ENCODE results near the gene TMEM18. TPM values are rescaled to one million over a fixed set of nuclear protein-coding genes. Genes with fewer than 3 reads are reported as not detected.

The TMEM18 gene
- total RNA-seq, 4 donors from 2014 or later, result 15.1 to 20.5 (median 17.1) TPM

DNA sequence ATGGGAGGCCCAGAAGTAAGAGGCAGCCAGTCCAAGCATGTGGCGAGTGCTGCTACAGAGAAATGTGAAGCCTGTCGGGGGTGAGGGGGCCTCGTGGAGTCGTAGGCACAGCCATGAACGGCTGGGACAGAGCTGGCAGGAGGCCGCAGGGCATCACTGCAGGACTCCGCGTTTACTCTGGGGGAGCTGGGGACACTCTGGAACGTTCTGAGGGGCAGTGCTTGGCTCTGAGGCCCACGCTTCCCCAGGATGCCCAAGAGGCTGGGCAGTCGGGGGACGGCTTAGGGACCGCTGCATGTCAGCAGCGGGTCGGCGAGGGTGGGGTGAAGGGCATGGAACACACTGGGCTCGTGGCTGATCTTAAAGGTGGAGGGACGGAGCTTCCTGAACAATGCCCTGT is 6.6 kb downstream of the TMEM18 start:
- no peak overlapping the region for H3K4me3 ChIP-seq (ENCODE audit: low read depth, poor library complexity, severe bottlenecking)
- no peak for TF ChIP-seq CTCF (IDR thresholded peaks at IDR 0.05)
- 92 to 97% methylated on average over 18 of the region's 18 CpGs for WGBS, 2 donors
- DNase-seq (ENCODE audit: low spot score in 2 of 2), result no peak
- intact Hi-C loops (cut with DNase I; ENCODE audit: low total_unique reads), result no loop called here

DNA sequence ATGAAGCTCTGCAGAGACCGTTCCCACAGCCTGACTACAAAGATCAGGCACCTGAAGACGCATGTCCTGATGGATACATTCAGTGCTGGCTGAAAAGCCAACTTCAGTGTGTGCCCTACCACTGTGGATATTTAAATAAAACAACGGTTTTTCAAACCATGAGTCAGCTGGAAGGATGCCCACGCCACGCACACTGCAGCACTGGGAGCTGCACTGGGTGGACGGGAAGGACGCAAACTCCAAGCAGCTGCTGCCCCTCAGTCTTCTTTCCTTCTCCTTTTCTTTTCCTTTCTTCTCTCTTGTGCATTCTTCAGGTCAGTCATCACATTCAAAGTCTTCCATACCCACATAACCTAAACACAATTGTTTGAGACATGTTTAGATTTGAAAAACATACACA is 7.9 kb downstream of the TMEM18 start:
- TF ChIP-seq CTCF (IDR thresholded peaks at IDR 0.05) (no peak), POLR2A (IDR thresholded peaks at IDR 0.05) (no peak)
- DNase-seq (ENCODE audit: low spot score in 2 of 2), result peak in 1 of 2 donors; percentile 42
- WGBS, 2 donors, result 73% methylated on average over 7 of the region's 7 CpGs
- intact Hi-C loops (cut with DNase I; ENCODE audit: low total_unique reads), result no loop called here
- no peak overlapping the region for H3K4me3 ChIP-seq (ENCODE audit: low read depth, poor library complexity, severe bottlenecking)

DNA sequence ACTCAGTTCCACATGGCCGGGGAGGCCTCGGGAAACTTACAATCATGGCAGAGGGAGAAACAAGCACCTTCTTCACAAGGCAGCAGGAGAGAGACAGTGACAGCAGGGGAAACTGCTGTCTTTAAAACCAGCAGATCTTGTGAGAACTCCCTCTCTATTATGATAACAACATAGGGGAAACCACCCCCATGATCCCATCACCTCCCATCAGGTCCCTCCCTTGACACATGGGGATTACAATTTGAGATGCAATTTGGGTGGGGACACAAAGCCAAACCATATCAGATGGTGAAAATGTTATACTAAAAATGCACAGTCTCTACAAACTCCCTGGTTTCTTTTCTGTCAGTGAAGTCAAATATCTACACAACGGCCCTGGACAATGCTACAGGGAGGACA is 9.2 kb downstream of the TMEM18 start:
- H3K4me3 ChIP-seq (ENCODE audit: low read depth, poor library complexity, severe bottlenecking), result no peak overlapping the region
- 87 to 92% methylated on average over 3 of the region's 3 CpGs for WGBS, 2 donors
- intact Hi-C loops (cut with DNase I; ENCODE audit: low total_unique reads), result no loop called here
- DNase-seq (ENCODE audit: low spot score in 2 of 2), result peak in 1 of 2 donors; percentile 23
- TF ChIP-seq POLR2A (IDR thresholded peaks at IDR 0.05) (no peak), CTCF (IDR thresholded peaks at IDR 0.05) (no peak)

GRCh38 chr2:667332-667999 is 9.7 kb downstream of the TMEM18 start:
- intact Hi-C loops (cut with DNase I; ENCODE audit: low total_unique reads), result no loop called here
- peak in 1 of 2 donors; percentile 23 for DNase-seq (ENCODE audit: low spot score in 2 of 2)
- H3K4me3 ChIP-seq (ENCODE audit: low read depth, poor library complexity, severe bottlenecking), result no peak overlapping the region
- 78 to 82% methylated on average over 5 of the region's 5 CpGs for WGBS, 2 donors
- TF ChIP-seq CTCF (IDR thresholded peaks at IDR 0.05) (no peak), POLR2A (IDR thresholded peaks at IDR 0.05) (no peak)

- H3K4me3 ChIP-seq (ENCODE audit: low read depth, poor library complexity, severe bottlenecking), result no peak overlapping the region
- WGBS, 2 donors, result 96% methylated on average over 14 to 15 of the region's 15 CpGs
- TF ChIP-seq POLR2A (IDR thresholded peaks at IDR 0.05), result no peak
- TF ChIP-seq CTCF (IDR thresholded peaks at IDR 0.05), result no peak
- intact Hi-C loops (cut with DNase I; ENCODE audit: low total_unique reads), result no loop called here
- peak in 1 of 2 donors; percentile 69 for DNase-seq (ENCODE audit: low spot score in 2 of 2)
Observed at GRCh38 chr2:666441-666840, 10.8 kb downstream of the TMEM18 start.

Data from lower leg skin (tissue), 4 donors.